GM21825 (cell line): ENCODE measurements around the gene METTL24.

Experiments
- ATAC-seq: cut with Tn5 transposase; IDR thresholded peaks from one replicate; pipeline ENCODE4 v1.9.1; 2021; ENCODE audit warnings: mild to moderate bottlenecking, moderate library complexity; ENCODE audit not compliant: unreplicated experiment

The METTL24 gene, protein sequence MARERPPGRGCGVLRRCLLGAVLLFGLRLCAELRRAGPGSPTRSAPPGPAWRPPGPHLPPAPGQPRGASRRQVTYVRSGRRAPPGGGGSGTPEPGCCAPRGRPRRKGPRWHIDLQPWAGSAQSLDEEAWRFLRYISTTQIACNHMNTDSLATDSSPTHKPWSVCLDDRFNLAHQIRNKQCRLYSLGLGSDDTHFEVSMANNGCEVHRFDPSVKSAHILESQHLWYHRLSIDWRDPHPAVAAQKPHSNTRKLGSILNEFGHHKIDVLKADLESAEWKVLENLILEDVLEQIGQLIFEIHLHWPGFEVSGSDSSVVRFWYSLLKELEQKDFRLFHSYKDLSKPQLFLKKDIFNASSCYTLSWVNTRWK

GRCh38 chr6:110357664-110358552 lies at the start of gene METTL24:
Gene METTL24, minus strand, starts transcription at chr6:110358349. Its CDS starts 77 bp downstream, at chr6:110358272.
- no peak for ATAC-seq

- ATAC-seq = no peak
Measured at GRCh38 chr6:110404607-110405006, 46.5 kb upstream of the METTL24 start.

- ATAC-seq = no peak
Measured at GRCh38 chr6:110401585-110402176, 43.5 kb upstream of the METTL24 start.

GRCh38 chr6:110400208-110400607 lies 42.1 kb upstream of the METTL24 start:
- no peak for ATAC-seq

DNA sequence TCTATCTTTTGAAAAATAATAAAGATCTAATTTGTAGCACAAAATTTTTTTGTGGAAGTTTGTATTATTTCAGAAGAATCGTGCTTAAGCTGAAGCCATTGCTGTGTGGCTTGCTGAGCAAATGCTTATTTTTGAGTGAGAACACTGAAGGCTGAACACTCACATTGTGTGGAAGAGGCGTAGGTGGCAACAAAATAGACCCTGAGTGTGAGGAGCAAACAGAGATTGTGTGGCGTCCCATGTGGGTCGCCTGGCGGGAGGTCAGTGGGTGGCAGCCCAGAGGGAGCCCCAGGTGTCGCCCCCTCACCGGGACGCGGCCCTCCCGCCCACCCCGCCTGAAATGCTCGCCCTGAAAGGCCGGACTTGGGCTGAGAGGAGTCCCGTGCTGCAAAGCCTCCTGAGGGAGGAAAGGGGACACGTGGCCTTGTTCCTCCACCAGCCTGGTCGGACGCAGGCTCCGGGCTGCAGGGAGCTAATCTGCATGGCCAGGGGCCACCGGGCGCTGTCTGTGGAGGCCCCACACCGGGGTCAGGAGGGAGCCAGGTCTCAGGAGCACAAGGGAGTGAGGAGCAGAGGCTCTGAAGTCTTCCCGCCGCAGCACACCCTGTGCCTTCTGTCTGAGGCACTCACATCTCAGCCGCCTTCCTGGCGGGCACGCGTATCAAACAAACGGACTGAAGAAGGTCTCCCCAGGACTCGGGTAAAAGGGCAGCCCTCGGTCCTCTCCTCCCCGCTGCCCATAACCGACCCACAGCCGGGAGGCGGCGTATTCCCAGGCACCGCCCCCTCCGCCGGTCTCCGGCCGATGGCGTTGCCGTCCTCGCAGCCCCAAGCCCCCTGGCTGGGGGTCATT lies 41.3 kb upstream of the METTL24 start:
- ATAC-seq = no peak

DNA sequence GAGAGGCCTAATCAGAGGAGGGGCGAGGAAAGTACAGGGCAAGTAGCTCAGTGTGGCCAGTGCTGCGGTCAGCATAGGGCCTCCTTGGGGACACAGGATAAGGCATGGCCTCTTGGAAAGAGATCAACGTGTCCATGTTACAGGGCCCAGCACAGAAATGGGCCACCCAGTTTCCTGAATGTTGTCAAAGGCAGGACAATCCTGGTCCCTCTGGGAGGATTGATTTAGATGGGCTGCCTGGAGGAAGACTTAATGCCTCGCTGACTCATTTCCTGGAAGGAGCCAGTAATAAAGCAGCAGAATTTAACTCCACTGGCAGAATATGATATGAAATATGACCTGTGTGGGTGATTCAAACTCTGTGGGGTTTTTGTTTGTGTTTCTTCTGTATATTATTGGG lies 40.6 kb upstream of the METTL24 start:
- ATAC-seq = no peak

DNA sequence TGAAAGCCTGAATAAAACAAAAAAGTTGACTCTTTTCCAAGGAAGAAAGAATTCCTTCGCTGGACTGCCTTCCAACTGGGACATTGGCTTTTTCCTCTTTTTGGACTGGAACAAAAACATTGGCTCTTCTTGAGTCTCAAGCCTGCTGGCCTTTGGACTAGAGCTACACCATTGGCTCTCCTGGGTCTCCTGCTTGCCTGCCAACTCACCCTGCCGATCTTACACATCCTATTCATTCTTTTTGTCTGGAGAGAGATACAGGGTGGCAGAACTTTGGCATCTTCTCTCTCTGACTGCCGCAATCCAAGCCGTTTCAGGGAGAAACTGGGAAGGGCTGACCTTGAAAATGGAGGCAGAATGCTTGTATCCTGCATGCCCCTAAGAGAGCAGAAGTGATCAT lies 37.1 kb upstream of the METTL24 start:
- ATAC-seq = no peak

GRCh38 chr6:110394409-110394808 lies 36.3 kb upstream of the METTL24 start:
- no peak for ATAC-seq

DNA sequence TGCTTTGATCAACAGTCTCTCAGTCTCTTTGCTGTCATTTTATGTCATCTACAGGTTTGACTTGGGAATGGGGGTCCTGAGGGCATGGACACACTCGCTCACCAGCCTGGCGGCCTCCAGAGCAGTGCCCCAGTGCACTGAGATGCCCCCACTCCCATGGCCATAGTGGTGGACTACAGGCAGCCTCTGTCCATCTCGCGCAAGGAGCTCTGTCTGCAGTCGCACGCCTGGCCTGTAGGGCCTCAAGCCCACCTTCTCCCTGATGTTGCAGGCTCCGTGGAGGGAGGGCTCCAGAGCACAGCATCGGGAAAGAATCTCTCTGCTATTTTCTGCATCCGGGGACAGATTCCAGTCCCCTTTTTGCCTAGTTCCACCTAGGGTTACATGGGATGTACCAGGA lies 34.6 kb upstream of the METTL24 start:
- ATAC-seq = no peak

DNA sequence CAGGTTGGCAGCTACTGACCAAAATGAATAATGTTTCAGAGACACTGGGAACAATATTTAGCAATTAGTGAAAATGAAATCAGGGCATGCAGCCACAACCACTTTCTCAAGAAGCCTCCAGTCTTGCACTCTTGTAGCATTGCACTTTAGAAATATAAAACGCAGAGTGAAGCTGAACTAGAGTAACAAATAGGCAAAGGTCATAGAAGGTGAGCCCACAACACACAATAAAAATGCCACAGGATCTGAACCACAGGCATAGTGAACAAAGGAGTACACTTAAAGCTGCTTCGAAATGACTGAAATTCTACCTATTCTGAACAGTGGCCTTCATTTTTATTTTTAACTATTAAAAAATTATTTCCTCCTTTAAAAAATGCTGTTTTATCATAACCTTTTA lies 32.3 kb upstream of the METTL24 start:
- ATAC-seq = no peak

- ATAC-seq = no peak
Measured at GRCh38 chr6:110389689-110390382, 31.7 kb upstream of the METTL24 start.

DNA sequence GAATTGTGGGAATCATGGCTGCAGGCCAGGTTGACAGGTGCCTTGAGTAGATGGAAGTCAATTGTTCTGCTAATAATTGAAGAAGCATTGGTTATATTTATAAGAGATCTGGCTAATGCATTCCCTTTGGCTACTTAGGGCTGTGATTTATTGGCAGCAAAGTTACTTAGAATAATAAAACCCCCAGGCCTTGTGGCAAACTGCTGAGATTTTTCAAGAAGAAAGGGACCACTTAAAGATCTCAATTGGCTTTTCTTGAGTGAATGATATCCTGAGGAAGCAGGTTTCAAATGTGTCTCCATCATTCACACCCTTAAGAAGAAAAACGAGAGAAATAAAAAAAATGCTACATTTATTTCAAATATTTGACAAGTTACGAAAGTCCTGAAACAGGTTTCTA lies 29.8 kb upstream of the METTL24 start:
- no peak for ATAC-seq

- ATAC-seq = no peak
Measured at GRCh38 chr6:110385458-110385863, 27.3 kb upstream of the METTL24 start.

- no peak for ATAC-seq
Measured at GRCh38 chr6:110378552-110378951, 20.4 kb upstream of the METTL24 start.

- no peak for ATAC-seq
Measured at GRCh38 chr6:110369066-110369465, 10.9 kb upstream of the METTL24 start.

GRCh38 chr6:110368284-110368683 lies 10.1 kb upstream of the METTL24 start:
- no peak for ATAC-seq

DNA sequence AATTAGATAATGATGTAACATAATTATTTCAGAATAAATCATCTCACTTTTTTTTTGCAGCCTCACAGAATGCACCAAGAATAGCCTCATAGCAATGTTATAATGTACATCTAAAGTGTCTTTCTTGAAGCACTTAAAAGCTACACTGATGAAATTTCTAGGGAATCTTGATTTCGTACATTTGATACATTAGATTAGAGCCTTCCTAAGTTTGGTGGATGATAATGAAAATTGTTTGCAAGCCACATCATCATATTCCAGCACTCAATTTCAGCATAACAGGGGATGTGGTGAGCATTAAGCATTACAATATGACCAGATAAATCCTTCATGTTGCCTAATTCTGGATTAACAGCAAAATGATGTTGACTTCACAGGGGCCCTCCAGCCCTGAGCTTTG lies 9.7 kb upstream of the METTL24 start:
- ATAC-seq = no peak

DNA sequence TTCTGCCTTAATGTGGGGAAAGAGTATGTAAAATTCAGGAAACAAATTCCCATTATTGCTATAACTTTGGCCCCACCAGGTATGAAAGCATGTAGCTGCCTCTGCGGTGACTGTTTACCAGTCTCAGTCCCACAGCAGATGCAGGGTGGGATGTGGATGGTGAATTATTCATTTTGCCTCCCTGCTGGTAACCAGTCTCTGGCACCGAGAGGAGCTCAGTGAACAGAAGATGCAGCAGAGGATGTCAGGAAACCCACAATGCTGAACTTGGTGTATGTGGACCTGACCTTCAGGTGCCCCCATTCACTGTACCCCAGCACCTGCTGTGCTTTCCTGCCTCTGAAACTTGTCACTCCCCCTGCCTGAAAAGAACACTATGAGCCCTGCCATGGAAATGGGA lies 8.8 kb upstream of the METTL24 start:
- no peak for ATAC-seq

- ATAC-seq = no peak
Measured at GRCh38 chr6:110366256-110366655, 8.1 kb upstream of the METTL24 start.
